Neural cell (in vitro differentiated cells): ENCODE data around the gene PTPRT. TPM values are rescaled to one million over a fixed set of nuclear protein-coding genes. Genes with fewer than 3 reads are reported as not detected.

Source experiments
- H2AFZ ChIP-seq: fragments of 200-600, 300-800 bp; sonication (generic), shearing (Covaris generic); 2 replicates; pipeline ENCODE4 v1.6.0; 2014; ENCODE audit warnings: low read depth, mild to moderate bottlenecking, antibody characterized with exemption, low read length, moderate library complexity
- H3F3A ChIP-seq: fragments of 200-600 bp; shearing (Covaris generic); 2 replicates; pipeline ENCODE4 v1.6.1; 2016; ENCODE audit warnings: mild to moderate bottlenecking, moderate library complexity, mixed read lengths, antibody characterized with exemption, low read length; ENCODE audit not compliant: insufficient read depth, poor library complexity, severe bottlenecking
- H3K27ac ChIP-seq: fragments of 200-600, 300-800 bp; sonication (generic), shearing (Covaris generic); 2 replicates; pipeline ENCODE4 v1.5.1; 2014; ENCODE audit warnings: mild to moderate bottlenecking, low read length, moderate library complexity
- H3K27me3 ChIP-seq: fragments of 300-800, 200-600 bp; sonication (generic), shearing (Covaris generic); 2 replicates; pipeline ENCODE4 v1.6.0; 2014; ENCODE audit warnings: mild to moderate bottlenecking, low read depth, low read length, moderate library complexity; ENCODE audit not compliant: insufficient read depth
- H3K36me3 ChIP-seq: fragments of 300-800, 200-600 bp; sonication (generic), shearing (Covaris generic); 2 replicates; pipeline ENCODE4 v1.5.1; 2014; ENCODE audit warnings: mild to moderate bottlenecking, antibody characterized with exemption, low read length, moderate library complexity; ENCODE audit not compliant: insufficient read depth
- H3K4me2 ChIP-seq: fragments of 300-800, 200-600 bp; sonication (generic), shearing (Covaris generic); 2 replicates; pipeline ENCODE4 v1.6.0; 2014; ENCODE audit warnings: mild to moderate bottlenecking, low read length
- H3K4me3 ChIP-seq: fragments of 300-800, 200-600 bp; sonication (generic), shearing (Covaris generic); 2 replicates; pipeline ENCODE4 v1.5.1; 2014; ENCODE audit warnings: mild to moderate bottlenecking, low read length, moderate library complexity
- H3K79me2 ChIP-seq: fragments of 200-600 bp; shearing (Covaris generic); replicated peaks from 2 replicates; pipeline ENCODE4 v1.6.0; 2014; ENCODE audit warnings: mild to moderate bottlenecking, low read length, moderate library complexity; ENCODE audit not compliant: insufficient read depth
- H3K9ac ChIP-seq: fragments of 300-800, 200-600 bp; sonication (generic), shearing (Covaris generic); 2 replicates; pipeline ENCODE4 v1.6.1; 2016; ENCODE audit warnings: mild to moderate bottlenecking, low read length, mixed read lengths
- H3K9me2 ChIP-seq: fragments of 200-600 bp; shearing (Covaris generic); 2 replicates; pipeline ENCODE4 v1.6.1; 2016; ENCODE audit warnings: mild to moderate bottlenecking, low read length, mixed read lengths; ENCODE audit not compliant: insufficient read depth
- H3K9me3 ChIP-seq: fragments of 200-600, 300-800 bp; sonication (generic), shearing (Covaris generic); 2 replicates; pipeline ENCODE4 v1.6.1; 2016; ENCODE audit warnings: mild to moderate bottlenecking, mixed run types, low read length, moderate library complexity, mixed read lengths
- H4K20me1 ChIP-seq: fragments of 200-600 bp; shearing (Covaris generic); 2 replicates; pipeline ENCODE4 v1.6.1; 2016; ENCODE audit warnings: mild to moderate bottlenecking, mixed run types; ENCODE audit not compliant: insufficient read depth
- CTCF ChIP-seq: fragments of 450-650 bp; IDR thresholded peaks from 2 replicates; pipeline ENCODE4 v1.5.1; 2014; ENCODE audit warnings: antibody characterized with exemption, mild to moderate bottlenecking, moderate library complexity; ENCODE audit not compliant: poor library complexity, severe bottlenecking
- EP300 ChIP-seq: fragments of 450-650 bp; conservative IDR thresholded peaks from 2 replicates; pipeline ENCODE4 v1.6.1; 2014; ENCODE audit warnings: antibody characterized with exemption, mild to moderate bottlenecking, moderate library complexity; ENCODE audit not compliant: poor library complexity, severe bottlenecking
- EZH2 ChIP-seq: fragments of 200-600, 300-800 bp; shearing (Covaris generic), sonication (generic); IDR thresholded peaks from 2 replicates; pipeline ENCODE4 v1.6.1; 2014; ENCODE audit warnings: antibody characterized with exemption, low read length, borderline replicate concordance, mild to moderate bottlenecking; ENCODE audit not compliant: insufficient read depth, poor library complexity, severe bottlenecking
- MXI1 ChIP-seq: fragments of 450-650 bp; conservative IDR thresholded peaks from 2 replicates; pipeline ENCODE4 v1.6.1; 2014; ENCODE audit warnings: antibody characterized with exemption, mild to moderate bottlenecking; ENCODE audit not compliant: poor library complexity, severe bottlenecking
- POLR2AphosphoS5 ChIP-seq: IDR thresholded peaks from 2 replicates; pipeline ENCODE4 v1.6.1; 2012
- RAD21 ChIP-seq: fragments of 450-650 bp; conservative IDR thresholded peaks from 2 replicates; pipeline ENCODE4 v1.6.1; 2014; ENCODE audit warnings: antibody characterized with exemption, mild to moderate bottlenecking, moderate library complexity
- REST ChIP-seq: IDR thresholded peaks from 2 replicates; pipeline ENCODE4 v1.6.1; 2012; ENCODE audit warnings: borderline replicate concordance
- SMC3 ChIP-seq: fragments of 450-650 bp; conservative IDR thresholded peaks from 2 replicates; pipeline ENCODE4 v1.6.1; 2014; ENCODE audit warnings: antibody characterized with exemption, mild to moderate bottlenecking, moderate library complexity; ENCODE audit not compliant: poor library complexity
- TAF1 ChIP-seq: IDR thresholded peaks from 2 replicates; pipeline ENCODE4 v1.6.1; 2012; ENCODE audit warnings: low read depth
- polyA plus RNA-seq: library from polyadenylated mRNA; depleted of rRNA; stranded (reverse); fragments of >200 nt; gene quantifications from 2 replicates; pipeline ENCODE4 v1.2.3, GENCODE V29; 2014

The PTPRT gene
- polyA plus RNA-seq, 1 donor from 2014 or later, result 9.2 TPM

GRCh38 chr20:42161228-42161829 is 1028.4 kb downstream of the PTPRT start:
- H3K9me2 ChIP-seq, result no peaks in the 10 kb centered on the region
- TF ChIP-seq REST (no peak), POLR2AphosphoS5 (no peak), SMC3 (no peak)

GRCh38 chr20:42159808-42160207 is 1029.9 kb downstream of the PTPRT start:
- Histone ChIP-seq H3K9me3 (no peaks in the 10 kb centered on the region), H3K9me2 (no peaks in the 10 kb centered on the region), H3F3A (no peaks in the 10 kb centered on the region), H2AFZ (no peak overlapping the region), H3K79me2 (no peaks in the 10 kb centered on the region), H3K4me3 (no peak overlapping the region), H3K27ac (no peak overlapping the region), H3K36me3 (no peaks in the 10 kb centered on the region), H3K9ac (no peak overlapping the region), H3K4me2 (no peak overlapping the region), H4K20me1 (no peaks in the 10 kb centered on the region), H3K27me3 (no peaks in the 10 kb centered on the region)
- TF ChIP-seq MXI1 (no peak), RAD21 (no peak), SMC3 (no peak), POLR2AphosphoS5 (no peak), TAF1 (no peak), REST (no peak), EP300 (no peak), EZH2 (no peak), CTCF (no peak)

More at GRCh38 chr20:42161228-42161829, 1028.4 kb downstream of the PTPRT start:
- Histone ChIP-seq H3K27ac (no peak overlapping the region), H3K4me2 (no peak overlapping the region), H4K20me1 (no peaks in the 10 kb centered on the region), H3K27me3 (no peaks in the 10 kb centered on the region), H3K36me3 (no peaks in the 10 kb centered on the region), H2AFZ (no peak overlapping the region), H3K79me2 (no peaks in the 10 kb centered on the region), H3F3A (no peaks in the 10 kb centered on the region), H3K4me3 (no peak overlapping the region), H3K9ac (no peak overlapping the region), H3K9me3 (no peaks in the 10 kb centered on the region)
